ENCODE data around the gene RAP2B. TPM values are rescaled to one million over a fixed set of nuclear protein-coding genes. Genes with fewer than 3 reads are reported as not detected.

Gene RAP2B
- total and polyA plus RNA-seq, 2 donors (not counting 1 experiment from before 2014, with no cell fraction given), result 2.8 to 16.9 TPM

DNA sequence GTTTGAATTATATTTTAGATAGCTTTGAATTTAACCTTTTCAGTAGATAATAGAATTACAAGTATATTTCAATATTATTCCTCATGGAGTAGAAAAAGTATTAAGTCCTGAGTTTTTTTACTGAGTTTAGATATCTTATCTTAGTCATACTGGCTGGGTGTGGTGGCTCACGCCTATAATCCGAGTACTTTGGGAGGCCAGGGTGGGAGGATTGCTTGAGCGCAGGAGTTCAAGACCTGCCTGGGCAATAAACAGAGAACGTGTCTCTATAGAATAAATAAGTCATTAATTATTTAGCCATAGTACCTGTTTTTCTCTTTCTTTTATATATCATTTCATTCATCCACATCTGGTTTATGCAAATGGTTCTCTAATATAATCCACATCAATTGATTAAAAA is 9.9 kb downstream of the RAP2B start:
- POLR2A ChIA-PET, result no interaction called here
- Mint-ChIP-seq H3K9me3 (ENCODE audit: insufficient read depth) (no peaks in the 10 kb centered on the region), H3K4me3 (no peak overlapping the region), H3K4me1 (peaks cover 4% of the 10 kb centered on the region), H3K27ac (no peak overlapping the region), H3K27me3 (no peaks in the 10 kb centered on the region)
- Histone ChIP-seq H3K4me2 (replicated peaks; ENCODE audit: low read depth, low read length, poor library complexity, severe bottlenecking) (no peak overlapping the region), H4K20me1 (ENCODE audit: control insufficient read depth, insufficient read depth, low read length, poor library complexity, severe bottlenecking) (no peaks in the 10 kb centered on the region), H3K79me2 (ENCODE audit: control insufficient read depth, insufficient read depth, low read length) (no peaks in the 10 kb centered on the region), H3K4me3 (ENCODE audit: control extremely low read depth in 1 of 5, extremely low read depth in 1 of 5, insufficient read depth in 1 of 5, low read depth in 2 of 5, low read length in 4 of 5) (no peak overlapping the region), H3K9ac (ENCODE audit: low read length) (no peak overlapping the region), H3K4me1 (ENCODE audit: control insufficient read depth in 2 of 2, insufficient read depth in 2 of 2, low read length in 2 of 2) (no peaks in the 10 kb centered on the region), H3K36me3 (replicated peaks in 1 of 2; ENCODE audit: control extremely low read depth in 1 of 2, control insufficient read depth in 1 of 2, extremely low read depth in 1 of 2, insufficient read depth in 2 of 2, low read length in 1 of 2) (no peaks in the 10 kb centered on the region), H3K27me3 (replicated peaks in 1 of 4; ENCODE audit: control extremely low read depth in 1 of 4, control insufficient read depth in 3 of 4, insufficient read depth in 4 of 4, low read length in 3 of 4) (no peaks in the 10 kb centered on the region), H3K27ac (ENCODE audit: low read length in 2 of 2) (no peak overlapping the region), H3K9me3 (ENCODE audit: control extremely low read depth in 1 of 3, control insufficient read depth in 2 of 3, insufficient read depth in 1 of 3, low read length in 2 of 3) (no peaks in the 10 kb centered on the region), H2AFZ (ENCODE audit: insufficient read depth, low read depth, low read length, poor library complexity, severe bottlenecking) (no peak overlapping the region)
- TF ChIP-seq, protein P1, sequence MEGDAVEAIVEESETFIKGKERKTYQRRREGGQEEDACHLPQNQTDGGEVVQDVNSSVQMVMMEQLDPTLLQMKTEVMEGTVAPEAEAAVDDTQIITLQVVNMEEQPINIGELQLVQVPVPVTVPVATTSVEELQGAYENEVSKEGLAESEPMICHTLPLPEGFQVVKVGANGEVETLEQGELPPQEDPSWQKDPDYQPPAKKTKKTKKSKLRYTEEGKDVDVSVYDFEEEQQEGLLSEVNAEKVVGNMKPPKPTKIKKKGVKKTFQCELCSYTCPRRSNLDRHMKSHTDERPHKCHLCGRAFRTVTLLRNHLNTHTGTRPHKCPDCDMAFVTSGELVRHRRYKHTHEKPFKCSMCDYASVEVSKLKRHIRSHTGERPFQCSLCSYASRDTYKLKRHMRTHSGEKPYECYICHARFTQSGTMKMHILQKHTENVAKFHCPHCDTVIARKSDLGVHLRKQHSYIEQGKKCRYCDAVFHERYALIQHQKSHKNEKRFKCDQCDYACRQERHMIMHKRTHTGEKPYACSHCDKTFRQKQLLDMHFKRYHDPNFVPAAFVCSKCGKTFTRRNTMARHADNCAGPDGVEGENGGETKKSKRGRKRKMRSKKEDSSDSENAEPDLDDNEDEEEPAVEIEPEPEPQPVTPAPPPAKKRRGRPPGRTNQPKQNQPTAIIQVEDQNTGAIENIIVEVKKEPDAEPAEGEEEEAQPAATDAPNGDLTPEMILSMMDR (IDR thresholded peaks at IDR 0.05), result no peak
- no peak for ATAC-seq (ENCODE audit: low read depth)
- CTCF ChIA-PET, result interaction anchor here (1.3 kb wide), 1 partner anchor 118 kb away, joined by 4 read pairs; no protein-coding TSS in a partner anchor
- no peak for DNase-seq
- no CpG with 5 or more reads among the region's 4 CpGs for WGBS (ENCODE audit: insufficient coverage)
- intact Hi-C loops (cut with micrococcal nuclease), result no loop called here

DNA sequence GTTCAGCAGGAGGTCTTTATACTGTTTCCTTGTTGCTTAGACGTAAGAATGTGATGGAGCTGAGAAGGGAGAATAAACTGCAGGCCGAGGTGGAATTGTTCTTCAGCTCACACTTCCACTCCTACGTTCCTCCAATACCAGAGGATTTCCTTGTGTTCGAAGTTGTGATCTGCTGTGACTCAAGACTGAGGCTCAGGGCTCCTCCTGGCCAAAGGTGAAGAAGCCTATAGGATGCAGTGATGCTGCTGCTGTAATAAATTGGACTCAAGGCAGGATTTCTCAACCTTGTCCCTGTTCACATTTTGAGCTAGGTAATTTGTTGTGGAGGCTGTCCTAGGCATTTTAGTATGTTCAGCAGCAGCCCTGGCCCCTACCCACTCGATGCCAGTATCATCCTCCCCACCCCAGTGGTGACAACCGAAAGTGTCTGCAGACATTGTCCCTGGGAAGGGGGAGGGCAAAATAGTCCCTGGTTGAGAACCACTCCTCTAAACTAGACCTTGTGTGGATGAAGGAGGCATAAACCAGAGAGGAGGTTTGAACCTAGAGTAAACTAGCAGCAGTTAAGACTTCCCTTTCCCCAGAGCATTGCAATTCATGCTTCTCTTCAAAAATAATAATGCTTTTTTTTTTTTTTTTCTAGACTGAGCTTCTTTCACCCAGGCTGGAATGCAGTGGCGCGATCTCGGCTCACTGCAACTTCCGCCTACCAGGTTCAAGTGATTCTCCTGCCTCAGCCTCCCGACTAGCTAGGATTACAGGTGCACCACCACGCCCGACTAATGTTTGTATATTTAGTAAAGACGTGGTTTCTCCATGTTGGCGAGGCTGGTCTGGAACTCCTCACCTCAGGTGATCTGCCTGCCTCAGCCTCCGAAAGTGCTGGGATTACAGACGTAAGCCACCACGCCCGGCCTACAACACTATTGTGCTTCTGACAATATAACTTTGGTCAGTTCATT is 11.1 kb downstream of the RAP2B start:
- intact Hi-C loops (cut with micrococcal nuclease), result no loop called here
- Mint-ChIP-seq H3K27ac (no peak overlapping the region), H3K4me3 (no peak overlapping the region), H3K4me1 (no peaks in the 10 kb centered on the region), H3K9me3 (ENCODE audit: insufficient read depth) (no peaks in the 10 kb centered on the region), H3K27me3 (no peaks in the 10 kb centered on the region)
- no peak overlapping the region for H3K4me3 ChIP-seq (ENCODE audit: control extremely low read depth in 1 of 5, extremely low read depth in 1 of 5, insufficient read depth in 1 of 5, low read depth in 2 of 5, low read length in 4 of 5)
- no peak overlapping the region for H3K9ac ChIP-seq (ENCODE audit: low read length)
- H3K36me3 ChIP-seq (replicated peaks in 1 of 2; ENCODE audit: control extremely low read depth in 1 of 2, control insufficient read depth in 1 of 2, extremely low read depth in 1 of 2, insufficient read depth in 2 of 2, low read length in 1 of 2), result no peaks in the 10 kb centered on the region
- no peaks in the 10 kb centered on the region for H3K27me3 ChIP-seq (replicated peaks in 1 of 4; ENCODE audit: control extremely low read depth in 1 of 4, control insufficient read depth in 3 of 4, insufficient read depth in 4 of 4, low read length in 3 of 4)
- ChIA-PET CTCF (interaction anchor here (0.8 to 1.1 kb wide), 2 partner anchors 80 to 844 kb away, joined by 3 to 4 read pairs; no protein-coding TSS in a partner anchor), POLR2A (no interaction called here)
- no peak for ATAC-seq (ENCODE audit: low read depth)
- no peaks in the 10 kb centered on the region for H4K20me1 ChIP-seq (ENCODE audit: control insufficient read depth, insufficient read depth, low read length, poor library complexity, severe bottlenecking)
- 100% methylated on average over 6 of the region's 19 CpGs for WGBS (ENCODE audit: insufficient coverage)
- no peaks in the 10 kb centered on the region for H3K9me3 ChIP-seq (ENCODE audit: control extremely low read depth in 1 of 3, control insufficient read depth in 2 of 3, insufficient read depth in 1 of 3, low read length in 2 of 3)
- TF ChIP-seq EZH2 (IDR thresholded peaks at IDR 0.05; ENCODE audit: borderline replicate concordance, insufficient read depth, low read depth, low read length, poor library complexity, severe bottlenecking), result no peak
- TF ChIP-seq, protein P1 (IDR thresholded peaks at IDR 0.05), result no peak
- no peaks in the 10 kb centered on the region for H3K4me1 ChIP-seq (ENCODE audit: control insufficient read depth in 2 of 2, insufficient read depth in 2 of 2, low read length in 2 of 2)
- H2AFZ ChIP-seq (ENCODE audit: insufficient read depth, low read depth, low read length, poor library complexity, severe bottlenecking), result no peak overlapping the region
- no peaks in the 10 kb centered on the region for H3K79me2 ChIP-seq (ENCODE audit: control insufficient read depth, insufficient read depth, low read length)
- no peak for DNase-seq
- H3K4me2 ChIP-seq (replicated peaks; ENCODE audit: low read depth, low read length, poor library complexity, severe bottlenecking), result no peak overlapping the region
- H3K27ac ChIP-seq (ENCODE audit: low read length in 2 of 2), result no peak overlapping the region

Measured in B cell (primary cell).